Renal cortex interstitium (tissue), 11 donors: ENCODE data around the gene NEK6. TPM values are rescaled to one million over a fixed set of nuclear protein-coding genes. Genes with fewer than 3 reads are reported as not detected.
A peak's percentile ranks its signal among the peaks of the same experiment; 100 is the strongest.

Experiments
- DNase-seq, 11 donors: peaks; one replicate each; pipeline ENCODE4 v3.0.0-alpha.2; 2013; ENCODE audit warnings: low read depth in 9 of 11, low spot score in 4 of 11; ENCODE audit errors: extremely low read depth in 1 of 11
- polyA plus RNA-seq, 3 donors: library from polyadenylated mRNA; unstranded; fragments of 120-200 nt; gene quantifications; one replicate each; pipeline ENCODE4 v1.2.1, GENCODE V29; 2013; ENCODE audit not compliant: insufficient read length in 3 of 3

The NEK6 gene
- polyA plus RNA-seq, 3 donors = 28.1 to 34.1 (median 28.5) TPM

- DNase-seq = no peak
Measured at GRCh38 chr9:124303762-124304161, 46.0 kb downstream of the NEK6 start.

DNA sequence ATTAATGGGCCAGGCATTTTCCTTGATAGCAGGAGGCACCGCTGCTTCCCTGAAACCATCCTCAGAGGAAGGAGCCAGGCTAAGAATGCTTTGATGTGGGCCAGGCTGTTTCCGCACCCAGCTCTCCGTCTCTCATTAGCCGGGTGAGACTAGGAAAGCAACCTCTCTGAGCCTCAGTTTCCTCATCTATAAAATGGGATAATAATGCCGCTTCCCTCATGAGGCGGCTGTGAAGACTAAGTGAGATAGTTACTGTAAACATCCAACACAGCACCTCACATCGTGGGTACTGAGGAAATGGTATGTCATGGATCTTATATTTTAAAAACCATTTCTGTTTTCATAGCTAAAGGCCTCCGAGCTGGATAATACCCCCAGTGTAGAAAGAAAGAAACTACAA is 46.5 kb downstream of the NEK6 start:
- no peak for DNase-seq

- no peak for DNase-seq
Measured at GRCh38 chr9:124306098-124306735, 48.5 kb downstream of the NEK6 start.

DNA sequence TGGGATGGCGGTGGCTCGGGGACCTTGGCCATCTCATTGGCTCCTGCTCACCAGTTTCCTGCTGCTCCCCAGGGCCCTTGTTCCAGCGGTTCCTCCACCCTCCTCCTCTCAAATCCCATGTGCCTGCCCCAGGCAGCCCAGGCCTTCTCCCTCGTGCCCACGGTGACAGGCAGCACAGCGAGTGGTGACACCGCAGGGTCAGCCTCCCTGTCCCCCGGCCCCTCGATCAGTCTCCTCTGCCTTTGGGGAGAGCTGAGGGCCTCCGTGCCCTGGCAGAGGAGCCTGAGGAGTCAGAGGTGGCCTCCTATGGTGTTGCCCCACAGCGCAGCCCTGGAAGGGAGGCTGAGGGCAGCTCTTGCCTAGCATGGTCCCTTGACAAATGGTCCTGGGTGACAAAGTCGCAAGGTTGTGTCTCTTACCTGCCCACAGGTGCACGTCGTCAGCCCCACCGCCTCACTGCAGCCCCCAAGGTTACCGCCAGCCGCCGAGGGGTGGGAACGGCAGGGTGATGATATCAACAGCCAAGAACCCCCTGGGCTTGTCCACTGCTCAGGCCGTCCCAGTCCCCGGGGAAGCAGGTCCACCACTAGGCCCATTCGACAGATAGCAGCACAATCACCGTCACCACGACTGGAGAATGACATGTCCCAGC is 49.8 kb downstream of the NEK6 start:
- no peak for DNase-seq

DNA sequence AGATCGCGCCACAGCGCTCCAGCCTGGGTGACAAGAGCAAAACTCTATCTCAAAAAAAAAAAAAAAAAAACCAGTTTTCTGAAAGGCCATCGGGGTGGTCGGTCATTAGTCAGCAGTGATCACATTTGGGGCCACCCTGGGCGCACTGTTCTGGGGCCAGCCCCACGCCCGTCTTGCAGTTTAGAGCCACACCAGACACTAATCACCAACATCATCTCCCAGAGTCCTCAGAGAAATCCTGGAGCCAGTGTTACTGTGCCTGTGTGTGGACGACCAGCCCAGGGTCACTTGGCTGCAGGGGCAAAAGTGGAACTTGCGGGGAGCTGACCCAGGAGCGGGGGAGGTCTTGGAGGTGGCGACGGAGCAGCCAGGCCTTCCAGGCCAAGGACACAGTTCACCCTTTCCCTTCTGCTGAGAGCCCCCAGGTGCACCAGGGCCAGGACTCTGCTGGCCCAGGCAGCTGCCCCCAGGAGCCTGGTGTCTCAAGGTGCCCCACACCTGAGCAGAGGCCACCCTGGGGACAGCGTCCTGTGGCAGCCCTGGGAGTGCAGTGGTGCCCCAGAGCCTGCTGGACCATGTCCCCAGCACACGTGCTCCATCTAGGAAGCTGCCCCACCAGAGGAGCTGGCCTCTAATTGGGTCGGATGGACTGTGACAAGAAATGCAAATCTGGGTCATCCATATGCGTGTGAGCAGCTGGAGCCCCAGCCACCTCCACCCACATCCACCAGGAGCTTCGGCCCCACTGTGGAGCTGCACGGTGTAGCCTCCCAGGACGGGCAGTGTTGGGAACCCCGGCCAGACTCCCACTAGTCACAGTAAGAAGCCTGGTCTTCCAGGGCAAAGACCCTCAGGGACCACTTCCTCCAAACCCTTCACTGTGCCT is 51.1 kb downstream of the NEK6 start:
- DNase-seq = no peak

DNA sequence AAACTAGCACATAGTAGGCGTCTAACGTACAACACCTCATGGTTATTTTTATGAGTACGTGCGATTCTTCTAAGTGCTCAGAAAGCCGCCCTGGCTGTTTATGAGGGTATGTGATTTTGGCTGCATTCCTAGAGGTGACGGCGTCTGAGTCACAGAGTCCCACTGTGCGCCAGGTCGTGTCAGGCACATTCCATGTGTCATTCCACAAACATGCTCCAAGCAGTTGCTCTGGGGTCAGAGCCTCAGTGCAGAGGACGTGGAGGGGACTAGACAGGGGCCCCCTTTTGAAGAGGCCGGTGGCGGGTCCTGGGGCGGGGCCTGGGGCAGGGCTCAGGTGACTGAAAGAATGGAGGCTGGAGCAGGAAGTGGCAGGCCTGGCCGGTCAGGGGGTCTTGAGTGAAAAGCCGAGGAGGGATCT is 51.9 kb downstream of the NEK6 start:
- DNase-seq = no peak

GRCh38 chr9:124311283-124311682 is 53.5 kb downstream of the NEK6 start:
- DNase-seq = no peak

DNA sequence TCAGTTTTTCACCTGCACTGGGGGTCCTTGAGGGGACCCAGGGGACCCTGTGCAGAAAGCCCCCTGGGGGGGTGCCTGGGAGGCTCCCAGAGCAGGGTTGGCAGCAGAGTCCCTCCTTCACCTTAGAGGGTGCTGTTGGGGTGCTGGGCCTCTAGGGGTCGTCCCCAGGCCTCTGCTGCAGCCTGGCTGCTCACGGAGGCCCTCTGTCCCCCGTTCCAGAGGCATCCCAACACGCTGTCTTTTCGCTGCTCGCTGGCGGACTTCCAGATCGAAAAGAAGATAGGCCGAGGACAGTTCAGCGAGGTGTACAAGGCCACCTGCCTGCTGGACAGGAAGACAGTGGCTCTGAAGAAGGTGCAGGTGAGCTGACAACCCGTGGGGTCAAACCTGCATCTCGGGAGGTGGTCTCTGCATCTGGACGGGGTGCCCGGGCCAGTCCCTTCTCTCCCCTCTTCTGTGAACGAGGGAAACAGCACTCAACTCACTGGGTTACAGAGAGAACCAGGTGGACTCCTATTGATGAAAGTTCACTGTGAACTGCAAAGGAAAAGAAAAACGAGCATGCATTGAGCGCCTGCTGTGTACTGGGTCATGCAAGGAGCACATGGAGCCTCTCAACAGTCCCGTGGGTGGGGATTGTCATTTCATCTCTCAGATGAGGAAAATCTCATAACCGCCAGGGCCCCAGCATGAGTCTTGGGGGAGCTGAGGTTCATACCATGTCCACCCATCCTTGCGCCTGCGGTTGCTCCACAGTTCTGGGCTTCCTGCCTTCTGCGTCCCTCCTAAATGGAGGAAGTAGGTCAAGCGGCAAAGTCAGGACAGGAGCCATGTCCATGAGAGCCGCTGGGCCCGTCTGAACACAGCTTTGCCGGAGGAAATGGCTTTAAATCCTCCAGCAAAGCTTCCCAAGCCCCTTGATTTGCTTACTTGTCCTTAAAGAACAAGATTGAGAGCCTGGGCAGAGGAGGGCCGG is 54.8 kb downstream of the NEK6 start:
- no peak for DNase-seq

DNA sequence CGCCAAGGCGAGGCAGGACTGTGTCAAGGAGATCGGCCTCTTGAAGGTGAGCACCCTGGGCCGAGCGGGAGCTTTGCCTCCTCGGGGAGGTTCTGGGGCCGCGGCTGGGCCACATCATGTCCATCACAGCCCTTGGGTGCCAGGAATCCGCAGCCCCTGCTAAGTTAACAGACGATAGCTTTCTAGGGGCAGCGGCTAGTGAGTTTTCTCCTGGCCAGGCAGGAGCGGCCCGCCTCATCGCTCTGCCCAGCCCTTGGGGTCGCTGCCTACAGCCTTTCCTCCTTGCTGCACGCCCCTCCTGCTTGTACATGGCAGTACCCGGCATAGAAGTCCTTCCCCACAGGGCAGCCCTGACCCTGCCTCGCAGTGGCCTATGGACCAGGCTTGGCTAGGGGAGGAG is 56.2 kb downstream of the NEK6 start:
- DNase-seq = no peak

DNA sequence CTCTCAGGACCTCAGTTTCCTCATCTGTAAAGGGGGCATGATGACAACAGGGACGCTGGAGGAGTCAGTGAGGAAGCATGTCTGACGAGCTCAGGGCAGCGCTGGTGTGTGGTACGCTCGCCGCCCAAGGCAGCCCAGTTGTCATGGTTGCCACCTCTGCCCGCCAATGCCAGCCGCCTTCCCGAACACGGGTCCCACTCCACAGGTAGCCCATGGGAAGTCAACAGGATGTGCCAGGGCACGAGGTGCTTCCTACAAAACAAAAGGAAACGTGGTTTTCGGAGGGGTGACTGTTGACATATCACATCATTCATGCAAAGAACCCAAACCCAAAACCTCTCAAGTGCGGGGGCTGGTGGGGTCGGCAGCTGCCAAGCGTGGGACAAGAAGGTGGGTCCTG is 58.1 kb downstream of the NEK6 start:
- no peak for DNase-seq

DNA sequence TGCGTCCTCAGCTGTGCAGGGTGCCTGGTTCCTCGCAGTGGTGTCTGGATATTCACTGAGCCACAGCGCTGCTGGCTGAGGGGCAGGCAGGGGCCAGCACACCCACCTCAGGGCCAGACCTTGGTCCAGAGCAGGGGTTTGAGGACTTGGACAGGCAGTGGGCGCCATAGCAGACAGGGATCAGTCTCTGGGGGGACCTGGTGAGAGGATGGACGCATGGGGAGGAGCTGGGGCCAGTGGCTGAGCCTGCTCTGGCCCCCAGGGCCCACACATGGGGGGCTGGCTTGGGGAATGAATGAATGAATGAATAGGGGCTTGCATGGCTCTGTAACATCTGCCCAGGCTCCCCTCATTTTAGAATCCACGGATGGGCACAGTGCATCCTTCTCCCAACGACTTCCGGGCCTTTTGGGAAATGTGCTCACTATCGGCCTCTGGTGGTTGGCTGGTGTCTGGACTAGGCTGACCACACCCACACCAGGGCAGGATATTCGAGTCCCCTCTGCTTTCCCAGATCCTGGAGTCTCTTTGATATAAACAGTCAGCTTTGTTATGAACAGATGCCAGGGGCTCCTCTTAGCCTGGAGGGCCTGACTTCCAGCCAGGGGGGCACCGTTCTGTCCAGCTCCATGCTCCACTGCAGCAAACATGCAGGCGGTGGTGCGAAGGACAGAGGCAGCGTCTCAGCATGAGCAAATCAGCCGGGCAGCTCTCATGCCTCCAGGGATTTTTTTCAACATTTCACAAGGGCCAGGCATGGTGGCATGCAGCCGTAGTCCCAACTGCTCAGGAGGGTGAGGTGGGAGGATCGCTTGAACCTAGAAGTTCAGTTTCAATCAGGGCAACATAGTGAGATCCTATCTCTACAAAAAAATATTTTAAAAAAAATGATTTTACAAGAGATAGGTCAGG is 62.6 kb downstream of the NEK6 start:
- peak in 8 of 11 donors; percentile 36 to 59 (median 48) for DNase-seq

GRCh38 chr9:124321416-124321815 is 63.7 kb downstream of the NEK6 start:
- DNase-seq = no peak

DNA sequence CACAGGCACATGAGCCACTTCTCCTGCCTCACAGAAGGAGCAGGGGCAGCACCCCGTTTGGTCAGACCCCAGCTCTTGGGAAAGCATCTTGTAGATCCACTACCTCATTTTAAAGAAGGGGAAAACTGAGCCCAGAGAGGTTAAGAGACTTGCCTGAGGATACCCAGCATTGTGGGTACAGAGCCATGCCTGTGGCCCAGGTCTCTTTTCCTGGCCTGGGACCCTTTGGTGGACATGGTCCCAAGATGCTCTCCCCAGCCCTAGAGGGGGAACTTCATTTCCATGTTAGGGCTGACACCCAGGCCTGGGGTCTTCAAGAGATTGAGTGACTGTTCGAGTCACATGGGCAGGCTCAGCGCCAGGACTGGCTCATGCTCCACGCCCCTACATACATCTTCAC is 64.2 kb downstream of the NEK6 start:
- no peak for DNase-seq

- DNase-seq = no peak
Measured at GRCh38 chr9:124322618-124323432, 65.1 kb downstream of the NEK6 start.

DNA sequence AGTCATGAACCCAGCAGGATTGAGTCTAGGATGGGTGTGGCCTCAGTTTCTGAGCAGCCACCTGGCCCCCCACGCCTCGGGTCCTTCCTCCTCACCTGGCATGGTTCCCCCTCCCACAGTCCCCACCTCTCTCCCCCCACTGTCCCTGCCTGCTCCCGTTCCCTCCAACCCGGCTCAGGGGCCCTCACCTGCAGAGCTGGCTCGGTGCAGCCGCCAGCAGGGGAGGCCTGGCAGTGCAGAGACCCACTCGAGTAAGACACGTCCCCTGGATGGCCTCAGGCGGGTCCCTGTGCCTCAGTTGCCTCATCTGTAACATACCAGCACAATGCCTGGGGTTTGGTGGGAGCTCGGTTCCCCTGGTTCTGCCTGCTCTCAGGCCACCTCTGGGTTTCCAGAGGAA is 66.2 kb downstream of the NEK6 start:
- no peak for DNase-seq

DNA sequence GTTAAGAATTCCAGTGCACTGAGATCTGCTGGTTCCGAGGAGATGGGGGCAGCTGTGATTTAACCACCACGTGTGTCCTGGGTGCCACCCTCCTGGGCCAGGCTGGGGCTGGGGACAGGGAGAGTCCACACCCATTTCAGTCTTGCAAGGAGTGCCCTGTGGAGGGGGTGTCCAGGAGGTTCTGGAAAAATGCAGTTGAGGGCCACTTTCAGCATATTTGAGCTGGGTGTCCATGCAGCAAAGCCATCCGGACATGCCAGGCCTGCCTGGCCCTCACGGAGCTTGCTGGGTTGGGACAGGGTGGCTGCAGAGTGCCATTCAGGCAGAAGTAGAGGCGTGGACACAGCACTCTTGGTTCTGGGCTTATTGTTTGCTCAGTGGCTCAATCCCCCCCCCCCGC is 68.1 kb downstream of the NEK6 start:
- no peak for DNase-seq

DNA sequence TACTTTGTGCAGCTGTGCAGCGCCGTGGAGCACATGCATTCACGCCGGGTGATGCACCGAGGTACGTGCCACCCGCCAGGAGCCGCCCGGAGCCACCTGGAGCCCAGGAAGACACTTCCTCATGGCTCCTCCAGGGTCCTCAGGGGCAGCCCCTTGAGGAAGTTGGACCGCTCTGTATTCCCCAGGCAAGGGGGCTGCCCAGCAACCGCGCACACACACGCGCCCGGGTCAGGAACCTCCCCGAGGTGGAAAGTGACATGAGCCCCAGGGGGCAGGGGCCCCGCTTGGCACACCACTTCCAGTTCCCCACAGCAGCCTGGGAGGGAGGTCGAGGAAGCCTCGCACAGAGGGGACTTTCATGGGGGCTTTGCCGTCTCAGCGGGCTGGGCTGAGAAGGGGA is 68.6 kb downstream of the NEK6 start:
- DNase-seq = no peak
